ENCODE data around the gene SEMA3B. TPM values are rescaled to one million over a fixed set of nuclear protein-coding genes. Genes with fewer than 3 reads are reported as not detected.

SEMA3B gene
- polyA plus RNA-seq, 3 donors: 0.56 TPM; not detected in 2

GRCh38 chr3:50286322-50287227, 17.6 kb downstream of the SEMA3B start:
- 94% methylated on average over 23 of the region's 28 CpGs for WGBS (ENCODE audit: insufficient coverage)
- H3K4me3 Mint-ChIP-seq: no peak overlapping the region
- H3K36me3 Mint-ChIP-seq: peaks cover 23 to 34% of the 10 kb centered on the region in 2 donors
- peak overlapping the region in 1 of 7 donors; percentile 59 for H3K27ac Mint-ChIP-seq
- no peak for TF ChIP-seq CTCF (IDR thresholded peaks at IDR 0.05)
- peak in 1 of 3 donors; percentile 1 for DNase-seq
- peaks cover 34 to 41% of the 10 kb centered on the region in 2 donors for H3K36me3 ChIP-seq (replicated peaks in 1 of 2; ENCODE audit: control insufficient read depth in 1 of 2, insufficient read depth in 2 of 2, low read length in 2 of 2)
- H4K20me1 ChIP-seq (ENCODE audit: insufficient read depth, low read length): no peaks in the 10 kb centered on the region
- H3K4me2 ChIP-seq (replicated peaks; ENCODE audit: extremely low read depth, low read length, poor library complexity, severe bottlenecking): no peak overlapping the region
- H2AFZ ChIP-seq (ENCODE audit: insufficient read depth, low read depth, low read length, poor library complexity, severe bottlenecking): no peak overlapping the region
- H3K9me3 Mint-ChIP-seq: peaks cover 0 to 2% (median 0%) of the 10 kb centered on the region in 7 donors
- H3K27me3 ChIP-seq (ENCODE audit: control insufficient read depth in 2 of 2, insufficient read depth in 2 of 2, low read length in 2 of 2): no peaks in the 10 kb centered on the region
- no peak overlapping the region for H3K9ac ChIP-seq (ENCODE audit: insufficient read depth, low read length, poor library complexity, severe bottlenecking)
- peaks cover 7% of the 10 kb centered on the region for H3K4me1 Mint-ChIP-seq
- no peak overlapping the region for H3K27ac ChIP-seq (ENCODE audit: low read depth in 1 of 2, low read length in 2 of 2)
- H3K27me3 Mint-ChIP-seq (ENCODE audit: low read depth in 3 of 3): peaks cover 4 to 6% (median 4%) of the 10 kb centered on the region in 3 donors
- H3K4me3 ChIP-seq (replicated peaks in 1 of 3; ENCODE audit: low read depth in 2 of 3, low read length in 3 of 3): no peak overlapping the region
- H3K9me3 ChIP-seq (replicated peaks in 1 of 2; ENCODE audit: control insufficient read depth in 1 of 2, insufficient read depth in 1 of 2, low read length in 2 of 2): no peaks in the 10 kb centered on the region
- peaks cover 14% of the 10 kb centered on the region for H3K79me2 ChIP-seq (ENCODE audit: insufficient read depth, low read length)
- peaks cover 6 to 7% of the 10 kb centered on the region in 2 donors for H3K4me1 ChIP-seq (ENCODE audit: control insufficient read depth in 1 of 2, insufficient read depth in 2 of 2, low read length in 2 of 2)
- intact Hi-C loops (cut with micrococcal nuclease): no loop called here

GRCh38 chr3:50287262-50287661, 18.3 kb downstream of the SEMA3B start:
- Histone ChIP-seq H3K79me2 (ENCODE audit: insufficient read depth, low read length) (peaks cover 18% of the 10 kb centered on the region), H3K27ac (ENCODE audit: low read depth in 1 of 2, low read length in 2 of 2) (no peak overlapping the region), H3K4me3 (replicated peaks in 1 of 3; ENCODE audit: low read depth in 2 of 3, low read length in 3 of 3) (no peak overlapping the region), H3K9me3 (replicated peaks in 1 of 2; ENCODE audit: control insufficient read depth in 1 of 2, insufficient read depth in 1 of 2, low read length in 2 of 2) (no peaks in the 10 kb centered on the region), H3K9ac (ENCODE audit: insufficient read depth, low read length, poor library complexity, severe bottlenecking) (no peak overlapping the region), H3K27me3 (ENCODE audit: control insufficient read depth in 2 of 2, insufficient read depth in 2 of 2, low read length in 2 of 2) (no peaks in the 10 kb centered on the region), H4K20me1 (ENCODE audit: insufficient read depth, low read length) (no peaks in the 10 kb centered on the region), H3K4me1 (ENCODE audit: control insufficient read depth in 1 of 2, insufficient read depth in 2 of 2, low read length in 2 of 2) (peaks cover 9 to 13% of the 10 kb centered on the region in 2 donors), H2AFZ (ENCODE audit: insufficient read depth, low read depth, low read length, poor library complexity, severe bottlenecking) (no peak overlapping the region), H3K4me2 (replicated peaks; ENCODE audit: extremely low read depth, low read length, poor library complexity, severe bottlenecking) (no peak overlapping the region), H3K36me3 (replicated peaks in 1 of 2; ENCODE audit: control insufficient read depth in 1 of 2, insufficient read depth in 2 of 2, low read length in 2 of 2) (peaks cover 34 to 41% of the 10 kb centered on the region in 2 donors)
- intact Hi-C loops (cut with micrococcal nuclease): no loop called here
- peaks cover 4% of the 10 kb centered on the region in 3 donors for H3K27me3 Mint-ChIP-seq (ENCODE audit: low read depth in 3 of 3)
- H3K27ac Mint-ChIP-seq: peak overlapping the region in 1 of 7 donors; percentile 59
- no peak for TF ChIP-seq CTCF (IDR thresholded peaks at IDR 0.05)
- 100% methylated on average over 1 of the region's 1 CpG for WGBS (ENCODE audit: insufficient coverage)
- H3K9me3 Mint-ChIP-seq: peaks cover 0 to 2% (median 0%) of the 10 kb centered on the region in 7 donors
- H3K4me1 Mint-ChIP-seq: peaks cover 7% of the 10 kb centered on the region
- no peak for DNase-seq
- peaks cover 23 to 34% of the 10 kb centered on the region in 2 donors for H3K36me3 Mint-ChIP-seq
- H3K4me3 Mint-ChIP-seq: no peak overlapping the region

All from CD14-positive monocyte (primary cell).